Stimulated activated CD8-positive, alpha-beta memory T cell treated with anti-CD3 and anti-CD28 coated beads, Interleukin-2, amount 100 ng/mL, for 48 hours (primary cell): ENCODE data around the gene MYO5B.
A peak's percentile ranks its signal among the peaks of the same experiment; 100 is the strongest.
"Not testable (repeated sequence)": the region's sequence is repeated elsewhere in the genome, so short reads cannot be mapped to it uniquely, and the experiment has no call there.

Source experiments
- DNase-seq, 2 donors: peaks; one replicate each; pipeline ENCODE4 v3.0.0-alpha.2; 2020; ENCODE audit warnings: low read depth in 2 of 2

The MYO5B gene

GRCh38 chr18:49835405-49835804, 359.5 kb downstream of the MYO5B start:
- DNase-seq = no peak

- no peak for DNase-seq
These were observed 360.7 kb downstream of the MYO5B start for GRCh38 chr18:49834258-49834657.

- DNase-seq = no peak
These were observed 361.1 kb downstream of the MYO5B start for GRCh38 chr18:49833814-49834213.

GRCh38 chr18:49832221-49832647, 362.7 kb downstream of the MYO5B start:
- no peak for DNase-seq

GRCh38 chr18:49827996-49828395, 367.0 kb downstream of the MYO5B start:
- no peak for DNase-seq

GRCh38 chr18:49819823-49820671, 374.9 kb downstream of the MYO5B start:
- peak in 1 of 2 donors; percentile 9 for DNase-seq

GRCh38 chr18:49819071-49819662, 375.8 kb downstream of the MYO5B start:
- DNase-seq = no peak

GRCh38 chr18:49817947-49818346, 377.0 kb downstream of the MYO5B start:
- DNase-seq = no peak

- DNase-seq = no peak
These were observed 379.0 kb downstream of the MYO5B start for GRCh38 chr18:49815927-49816326.

GRCh38 chr18:49814147-49814499, 380.8 kb downstream of the MYO5B start:
- peak; percentile 55 to 61 for DNase-seq

GRCh38 chr18:49813319-49814146, 381.4 kb downstream of the MYO5B start, which contains the start of gene ACAA2:
TSS of gene ACAA2 (minus strand) at chr18:49813533. CDS start at chr18:49813484, 49 bp downstream.
- DNase-seq = peak; percentile 75 to 82

- peak in 1 of 2 donors; percentile 25 for DNase-seq
These were observed 382.0 kb downstream of the MYO5B start for GRCh38 chr18:49813069-49813318.

GRCh38 chr18:49812286-49813068, 382.5 kb downstream of the MYO5B start:
- no peak for DNase-seq

GRCh38 chr18:49811151-49811938, 383.6 kb downstream of the MYO5B start:
- no peak for DNase-seq

GRCh38 chr18:49808553-49809191, 386.3 kb downstream of the MYO5B start:
- DNase-seq = not testable (repeated sequence)

- no peak for DNase-seq
These were observed 390.9 kb downstream of the MYO5B start for GRCh38 chr18:49804096-49804495.

GRCh38 chr18:49802623-49803022, 392.3 kb downstream of the MYO5B start:
- DNase-seq = no peak

- not testable (repeated sequence) for DNase-seq
These were observed 394.5 kb downstream of the MYO5B start for GRCh38 chr18:49800491-49800890.

GRCh38 chr18:49799806-49800205, 395.1 kb downstream of the MYO5B start:
- not testable (repeated sequence) for DNase-seq

- DNase-seq = no peak
These were observed 396.9 kb downstream of the MYO5B start for GRCh38 chr18:49798001-49798400.
